ENCODE results near the gene ITGA1.

DNA sequence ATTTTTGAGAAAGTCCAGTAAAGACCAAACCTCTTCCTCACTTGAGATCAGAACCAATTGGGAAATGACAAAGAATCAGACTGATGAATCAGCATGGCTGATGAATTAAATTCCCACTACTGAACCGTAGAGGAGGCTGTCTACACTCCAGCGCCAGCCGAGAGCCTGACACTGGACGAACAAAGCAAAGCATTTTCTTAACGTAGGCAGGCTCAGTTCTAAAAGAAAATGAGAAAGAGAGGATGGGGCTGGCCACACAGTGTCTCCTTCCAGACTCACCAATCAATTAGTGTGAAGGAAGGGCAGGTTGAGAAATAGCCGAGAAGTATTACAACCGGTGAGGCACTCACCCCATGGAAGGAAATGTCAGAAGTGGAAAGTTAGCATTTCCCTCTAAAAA lies 49.4 kb downstream of the ITGA1 start:
- TF ChIP-seq, protein P1, sequence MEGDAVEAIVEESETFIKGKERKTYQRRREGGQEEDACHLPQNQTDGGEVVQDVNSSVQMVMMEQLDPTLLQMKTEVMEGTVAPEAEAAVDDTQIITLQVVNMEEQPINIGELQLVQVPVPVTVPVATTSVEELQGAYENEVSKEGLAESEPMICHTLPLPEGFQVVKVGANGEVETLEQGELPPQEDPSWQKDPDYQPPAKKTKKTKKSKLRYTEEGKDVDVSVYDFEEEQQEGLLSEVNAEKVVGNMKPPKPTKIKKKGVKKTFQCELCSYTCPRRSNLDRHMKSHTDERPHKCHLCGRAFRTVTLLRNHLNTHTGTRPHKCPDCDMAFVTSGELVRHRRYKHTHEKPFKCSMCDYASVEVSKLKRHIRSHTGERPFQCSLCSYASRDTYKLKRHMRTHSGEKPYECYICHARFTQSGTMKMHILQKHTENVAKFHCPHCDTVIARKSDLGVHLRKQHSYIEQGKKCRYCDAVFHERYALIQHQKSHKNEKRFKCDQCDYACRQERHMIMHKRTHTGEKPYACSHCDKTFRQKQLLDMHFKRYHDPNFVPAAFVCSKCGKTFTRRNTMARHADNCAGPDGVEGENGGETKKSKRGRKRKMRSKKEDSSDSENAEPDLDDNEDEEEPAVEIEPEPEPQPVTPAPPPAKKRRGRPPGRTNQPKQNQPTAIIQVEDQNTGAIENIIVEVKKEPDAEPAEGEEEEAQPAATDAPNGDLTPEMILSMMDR (IDR thresholded peaks at IDR 0.05), result no peak
- no peak for TF ChIP-seq EZH2 (IDR thresholded peaks at IDR 0.05; ENCODE audit: borderline replicate concordance, insufficient read depth, low read depth, low read length, poor library complexity, severe bottlenecking)

Data from B cell (primary cell).